Stimulated activated CD8-positive, alpha-beta memory T cell treated with anti-CD3 and anti-CD28 coated beads, Interleukin-7, amount 100 ng/mL, for 48 hours (primary cell): ENCODE measurements around the gene SLAMF9.

Experiments used
- DNase-seq, 2 donors: peaks; one replicate each; pipeline ENCODE4 v3.0.0-alpha.2; 2020; ENCODE audit warnings: low read depth in 1 of 2; ENCODE audit errors: extremely low read depth in 1 of 2

The SLAMF9 gene

DNA sequence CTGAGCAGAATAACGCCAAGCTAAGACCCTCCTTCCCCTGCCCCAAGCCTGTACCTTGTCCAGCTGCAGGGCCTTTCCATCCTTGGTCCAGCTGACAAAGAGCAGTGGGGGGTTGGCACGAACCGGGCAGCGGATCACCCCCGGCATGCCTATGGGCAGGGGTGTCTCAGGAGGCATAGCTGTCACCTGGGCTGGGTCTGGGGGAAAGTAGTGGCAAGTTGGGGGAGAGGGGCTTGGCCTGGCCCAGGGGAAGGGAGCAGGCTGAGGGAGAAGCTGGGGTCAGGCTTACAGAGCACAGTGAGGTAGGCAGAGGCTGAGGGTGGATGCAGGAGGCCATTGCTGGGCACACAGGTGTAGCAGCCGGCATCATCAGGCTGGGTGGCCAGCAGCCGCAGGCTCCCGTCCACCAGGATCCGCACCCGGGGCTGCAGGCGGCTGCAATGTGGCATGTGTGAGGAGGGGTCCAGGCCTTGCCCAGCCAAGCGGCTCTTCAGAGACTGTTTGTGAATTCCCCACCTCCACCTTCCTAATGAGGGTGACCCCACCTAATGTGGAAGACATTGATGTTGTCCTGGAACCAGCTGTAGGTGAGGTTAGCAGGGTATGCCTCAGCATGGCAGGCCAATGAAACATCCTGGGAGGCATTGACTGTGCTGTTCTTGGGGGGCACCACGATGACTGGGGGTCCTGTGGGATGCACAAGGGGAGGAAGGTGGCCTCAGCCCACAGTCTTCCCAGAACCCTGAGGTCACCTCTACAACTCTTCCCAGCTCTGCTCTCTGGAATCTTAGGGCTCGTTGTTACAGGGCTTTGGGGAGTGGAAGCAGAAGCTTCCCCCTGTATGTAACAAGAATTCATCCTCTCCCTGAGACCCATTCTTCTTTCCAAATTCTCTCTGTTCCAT, 19.6 kb downstream of the SLAMF9 start:
- no peak for DNase-seq

DNA sequence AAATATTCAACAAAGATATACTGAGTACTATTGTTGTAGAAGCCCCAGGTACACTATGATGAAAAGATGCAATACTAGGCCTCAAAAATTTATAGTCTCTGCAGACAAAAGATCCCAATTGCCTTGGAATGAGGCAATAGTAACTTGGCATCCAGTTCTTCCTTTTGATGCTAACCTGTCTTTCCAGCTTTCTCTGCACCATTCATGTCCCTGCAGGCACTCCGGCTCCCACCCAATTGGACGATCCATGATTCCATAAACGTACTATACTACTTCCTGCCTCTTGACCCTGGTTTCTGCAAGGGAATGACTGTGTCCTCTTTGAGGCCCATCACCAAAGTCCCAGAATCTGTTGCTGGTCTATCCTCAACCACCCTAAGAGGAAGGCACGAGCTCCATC, 20.7 kb downstream of the SLAMF9 start:
- no peak for DNase-seq

DNA sequence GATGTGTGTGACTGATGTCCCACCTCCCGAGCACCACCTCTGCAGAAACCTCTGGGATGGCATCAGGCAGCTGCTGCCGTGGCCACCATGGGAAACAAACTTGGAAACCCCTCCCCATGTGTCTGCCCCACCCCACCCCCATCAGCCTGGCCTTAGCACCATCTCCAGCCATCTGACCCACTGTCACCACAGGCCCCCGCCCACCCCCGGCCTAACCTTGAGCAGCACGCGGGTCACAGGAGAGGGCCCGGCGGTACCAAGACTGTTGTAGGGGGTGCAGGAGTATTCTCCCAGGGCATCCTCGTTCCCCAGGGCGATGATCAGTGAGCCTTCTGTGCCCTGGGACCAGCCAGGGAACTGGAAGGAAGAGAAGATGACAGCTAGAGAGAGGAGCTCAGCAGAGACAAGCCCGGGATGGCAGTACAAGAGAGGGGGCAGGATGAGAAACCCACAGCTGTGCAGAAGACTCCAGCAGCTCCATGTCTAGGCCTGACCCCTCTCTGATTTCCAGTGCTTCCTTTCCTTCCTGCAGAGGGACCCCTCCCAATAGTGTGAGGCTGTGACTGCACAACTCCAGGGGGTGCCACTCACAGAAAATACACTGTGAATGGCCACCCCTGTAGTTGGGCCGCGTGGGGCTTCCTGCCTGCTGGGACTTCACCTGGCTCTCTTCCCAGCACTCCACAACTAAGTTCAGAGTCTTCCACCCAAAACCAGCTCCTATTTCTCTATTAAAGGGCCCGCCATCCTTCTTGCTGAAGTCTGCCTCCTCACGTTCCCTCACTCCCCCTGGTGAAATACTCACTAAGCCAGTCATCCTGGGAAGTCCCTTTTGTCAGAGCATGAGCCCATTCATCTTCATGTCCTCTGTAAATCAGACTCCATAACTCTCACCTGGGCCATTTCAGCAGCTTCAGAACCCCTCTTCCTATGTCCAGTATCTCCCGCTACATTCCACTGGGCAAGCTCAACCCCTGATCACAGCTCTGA, 21.4 kb downstream of the SLAMF9 start:
- no peak for DNase-seq

DNA sequence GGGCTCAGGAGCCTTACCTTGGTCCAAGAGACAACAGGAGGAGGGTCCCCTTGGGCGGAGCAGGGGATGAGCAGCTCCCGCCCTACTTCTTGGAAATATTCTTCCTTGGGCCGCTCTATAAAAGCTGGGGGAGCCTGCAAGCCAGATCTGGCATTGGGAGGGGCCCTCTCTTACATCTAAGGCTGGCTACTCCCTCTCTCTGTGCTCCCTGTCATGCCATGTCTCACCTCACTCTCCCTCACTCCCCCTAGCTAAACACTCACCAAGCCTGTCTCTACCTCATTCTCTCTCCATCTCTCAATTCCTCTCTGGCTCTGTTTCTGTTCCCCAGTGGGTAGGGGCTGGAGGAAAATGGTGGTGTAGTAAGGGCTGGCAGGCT, 22.3 kb downstream of the SLAMF9 start:
- no peak for DNase-seq

DNA sequence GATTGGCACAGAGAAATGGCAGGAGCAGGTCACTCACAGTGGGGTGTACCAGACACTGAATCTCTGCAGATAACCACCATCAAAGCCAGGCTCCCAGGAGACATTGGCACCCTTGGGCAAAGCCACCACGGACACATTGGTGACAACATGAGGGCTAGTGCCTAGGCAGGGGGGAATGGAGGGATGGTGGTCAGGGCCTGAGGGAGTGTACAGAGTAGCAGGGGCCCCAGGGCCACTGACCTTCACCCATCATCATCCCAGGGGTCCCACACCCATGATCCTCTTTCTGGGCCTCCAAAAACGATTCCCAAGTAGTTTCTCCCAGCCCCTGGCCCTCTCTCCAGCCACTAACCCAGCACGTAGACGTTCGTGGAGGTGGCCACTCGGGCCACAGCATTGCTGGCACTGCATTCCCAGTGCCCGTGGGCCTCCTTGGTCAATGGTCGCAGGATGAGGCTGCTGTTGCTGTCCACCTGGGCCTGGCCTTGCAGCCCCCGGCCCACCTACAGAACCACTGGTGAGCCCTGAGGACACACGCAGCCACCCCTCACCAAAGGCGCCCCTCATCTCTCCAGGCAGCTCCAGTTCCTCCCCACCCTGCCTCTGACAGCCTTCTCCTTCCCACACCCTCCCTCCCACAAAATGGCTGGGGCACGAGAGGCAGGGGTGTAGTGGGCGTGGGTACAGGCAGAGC, 22.8 kb downstream of the SLAMF9 start:
- no peak for DNase-seq

DNA sequence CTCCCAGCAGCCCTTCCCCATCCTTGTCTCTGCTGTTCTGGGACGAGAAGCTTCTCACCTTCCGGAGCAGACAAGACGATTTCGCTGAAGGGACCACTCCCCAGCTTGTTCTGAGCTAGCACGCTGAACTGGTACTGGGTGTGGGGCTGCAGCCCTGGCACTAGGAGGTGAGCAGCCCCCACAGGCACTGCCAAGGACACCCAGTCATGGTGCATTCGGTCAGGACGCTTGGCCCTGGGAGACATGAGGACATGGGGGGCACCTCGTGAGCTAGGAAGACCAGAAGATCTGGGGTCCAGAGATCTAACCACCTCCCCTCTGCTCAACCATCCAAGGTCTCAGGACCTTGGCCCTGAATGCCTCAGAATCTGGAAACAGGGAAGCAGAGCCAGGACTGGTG, 23.4 kb downstream of the SLAMF9 start:
- no peak for DNase-seq

DNA sequence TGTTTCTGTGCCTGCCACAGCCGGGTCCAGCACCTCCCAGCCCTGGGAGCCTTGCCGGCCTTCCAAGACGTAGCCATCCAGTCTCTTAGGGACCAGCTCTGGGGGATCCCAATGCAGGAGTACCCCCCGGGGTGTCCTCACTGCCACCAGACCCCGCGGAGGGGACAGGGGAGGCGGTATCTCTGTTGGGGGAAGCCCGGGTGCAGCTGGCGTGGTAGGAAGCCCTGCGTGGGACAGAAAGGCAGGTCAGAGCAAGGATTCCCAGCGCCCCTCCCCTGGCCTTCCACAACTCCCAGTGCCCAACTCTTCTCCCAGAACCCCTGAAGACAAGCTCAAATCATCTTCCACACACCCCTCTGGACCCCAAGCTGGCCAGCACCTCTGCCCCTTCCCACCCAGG, 23.8 kb downstream of the SLAMF9 start:
- no peak for DNase-seq

DNA sequence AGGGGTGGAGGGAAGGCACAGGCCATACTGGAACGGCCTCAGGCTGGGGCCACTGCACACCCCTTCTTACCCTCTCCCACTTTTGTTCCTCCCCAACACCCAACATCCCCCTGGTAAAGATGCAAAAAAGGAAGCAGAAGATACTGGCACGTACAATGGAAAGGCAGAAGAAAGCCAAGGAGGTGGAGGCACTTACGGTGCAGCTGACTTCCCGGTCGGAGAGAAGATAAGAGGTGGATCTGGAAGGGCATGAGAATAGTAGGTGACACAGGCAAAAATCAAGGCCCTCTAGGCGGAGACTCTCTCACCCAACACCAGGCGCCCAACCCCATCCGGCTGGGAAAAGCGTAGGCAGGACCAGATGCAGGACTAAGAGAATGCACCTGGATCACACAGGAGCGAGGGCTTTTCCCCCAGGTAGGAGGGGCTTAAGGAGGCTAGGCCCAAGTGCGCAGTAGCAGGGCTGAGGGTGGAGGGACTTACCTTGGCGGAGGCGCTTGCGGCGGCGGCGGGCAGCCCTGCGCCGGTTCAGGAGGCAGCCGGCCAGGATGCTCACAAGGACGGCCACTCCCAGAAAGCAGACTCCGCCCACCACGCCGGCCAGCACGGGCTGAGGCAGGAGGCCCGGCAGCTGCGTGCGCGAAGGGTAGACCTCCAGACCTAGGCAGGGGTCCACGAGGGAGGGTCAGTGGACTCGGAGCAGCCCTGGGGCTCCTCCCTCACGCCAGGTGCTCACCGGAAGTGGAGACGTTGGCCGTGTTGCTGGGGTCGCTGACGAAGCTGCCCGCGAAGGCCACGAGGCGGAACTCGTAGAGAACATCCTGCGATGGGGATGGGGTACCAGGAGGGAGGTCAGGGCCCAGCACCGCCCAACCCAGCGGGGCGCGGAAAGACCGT, 24.6 kb downstream of the SLAMF9 start:
- DNase-seq: no peak

DNA sequence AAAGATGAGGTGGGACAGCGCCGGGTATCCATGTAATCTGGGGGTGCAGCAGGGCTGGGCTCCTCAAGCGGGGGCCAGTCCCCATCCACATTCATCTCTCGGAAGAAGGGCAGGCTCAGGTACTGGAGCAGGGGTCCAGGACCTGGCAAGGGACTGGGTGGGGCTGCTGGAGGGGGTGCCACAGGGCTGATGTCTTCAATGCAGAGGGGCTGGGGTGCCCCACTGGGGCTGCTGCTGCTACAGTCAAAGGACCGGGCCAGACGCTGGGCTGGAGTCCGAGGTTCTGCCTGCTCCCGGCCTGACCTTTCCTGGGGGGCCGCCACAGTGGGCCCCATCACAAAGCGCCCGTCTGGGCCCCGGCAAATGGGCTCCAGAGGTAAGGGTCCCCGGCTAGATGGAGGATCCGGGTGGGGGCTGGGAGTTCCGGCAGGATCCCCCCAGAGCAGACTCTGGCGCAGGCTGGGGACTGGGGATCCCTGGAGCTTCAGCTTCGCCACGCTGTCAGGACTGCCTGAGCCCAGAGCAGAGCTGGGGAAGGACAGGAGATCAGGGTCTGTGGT, 25.5 kb downstream of the SLAMF9 start:
- no peak for DNase-seq

DNA sequence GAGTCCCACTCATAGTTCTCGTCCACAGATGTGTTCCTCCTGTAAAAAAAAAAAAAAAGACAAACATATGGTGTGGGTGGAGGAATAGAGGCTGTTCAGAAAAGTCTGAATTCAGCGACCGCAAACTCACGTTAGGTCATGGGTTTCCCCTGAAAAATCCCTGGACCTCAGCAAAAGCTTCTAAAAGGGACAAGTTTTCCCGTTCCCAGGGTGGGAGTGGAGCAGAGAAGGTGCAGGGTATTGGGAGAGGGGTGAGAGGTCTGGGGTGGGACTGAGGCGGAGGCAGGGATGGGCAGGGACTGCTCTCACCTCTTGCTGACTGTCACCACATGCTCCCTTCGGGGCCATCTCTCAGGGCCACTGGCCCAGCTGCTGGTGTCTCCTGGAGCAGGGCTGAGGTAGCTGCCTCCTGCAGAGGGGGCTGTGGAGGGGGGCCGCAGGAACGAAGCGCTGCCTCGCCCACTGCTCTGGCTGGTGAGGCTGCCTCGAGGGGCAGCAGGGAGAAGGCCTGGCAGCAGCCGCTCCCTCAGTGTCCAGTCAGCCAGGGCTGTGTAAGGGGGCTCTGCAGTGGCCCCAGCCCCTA, 26.1 kb downstream of the SLAMF9 start:
- no peak for DNase-seq

DNA sequence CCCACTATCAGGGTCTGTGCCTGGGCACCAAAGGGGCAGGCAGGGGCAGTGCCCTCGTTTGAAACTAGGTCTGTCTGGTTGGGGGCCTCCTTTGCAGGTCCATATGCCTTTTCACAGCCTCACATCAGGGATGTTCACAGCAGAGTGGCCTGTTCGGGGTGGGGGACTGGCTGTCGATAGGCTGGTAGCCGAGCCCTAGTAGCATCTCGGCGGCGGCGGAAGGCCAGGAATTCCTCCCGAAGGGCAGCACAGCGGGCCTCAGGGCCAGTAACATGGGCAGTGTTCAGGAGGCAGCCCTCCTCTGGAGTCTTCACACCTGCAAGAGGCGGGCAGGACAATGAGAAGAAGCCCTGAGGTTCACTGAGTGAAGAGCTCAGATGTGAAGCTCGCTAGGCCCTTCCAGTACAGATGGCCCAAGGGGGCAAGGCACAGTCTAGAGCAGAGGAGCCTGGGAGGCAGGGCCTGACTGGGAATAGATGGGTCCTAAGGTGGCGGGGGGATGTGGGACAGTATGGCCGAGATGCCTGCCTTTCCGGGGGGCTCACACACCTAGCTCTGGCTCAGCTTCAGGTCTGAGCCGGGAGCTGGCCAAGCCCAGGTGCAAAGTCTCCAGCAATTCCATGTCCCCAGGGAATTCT, 26.7 kb downstream of the SLAMF9 start:
- DNase-seq: no peak

DNA sequence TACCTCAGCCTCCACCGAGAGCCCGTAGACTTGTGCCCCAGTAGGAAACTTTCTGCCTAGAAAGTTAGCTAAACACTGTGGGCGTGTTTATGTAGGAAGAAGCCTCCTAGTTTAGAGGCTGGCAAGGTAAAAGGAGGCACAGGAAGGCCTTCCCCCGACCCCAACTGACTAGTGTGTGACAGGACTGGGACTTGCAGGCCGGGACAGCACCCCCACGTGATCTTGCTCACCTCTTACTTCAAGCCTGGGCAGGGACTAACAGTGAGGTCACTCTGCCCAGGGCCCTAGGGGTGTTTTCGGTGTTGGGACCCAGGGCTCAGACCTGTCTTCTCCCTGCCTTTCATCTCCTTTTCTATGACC, 28.3 kb downstream of the SLAMF9 start:
- peak in 1 of 2 donors; percentile 44 for DNase-seq

DNA sequence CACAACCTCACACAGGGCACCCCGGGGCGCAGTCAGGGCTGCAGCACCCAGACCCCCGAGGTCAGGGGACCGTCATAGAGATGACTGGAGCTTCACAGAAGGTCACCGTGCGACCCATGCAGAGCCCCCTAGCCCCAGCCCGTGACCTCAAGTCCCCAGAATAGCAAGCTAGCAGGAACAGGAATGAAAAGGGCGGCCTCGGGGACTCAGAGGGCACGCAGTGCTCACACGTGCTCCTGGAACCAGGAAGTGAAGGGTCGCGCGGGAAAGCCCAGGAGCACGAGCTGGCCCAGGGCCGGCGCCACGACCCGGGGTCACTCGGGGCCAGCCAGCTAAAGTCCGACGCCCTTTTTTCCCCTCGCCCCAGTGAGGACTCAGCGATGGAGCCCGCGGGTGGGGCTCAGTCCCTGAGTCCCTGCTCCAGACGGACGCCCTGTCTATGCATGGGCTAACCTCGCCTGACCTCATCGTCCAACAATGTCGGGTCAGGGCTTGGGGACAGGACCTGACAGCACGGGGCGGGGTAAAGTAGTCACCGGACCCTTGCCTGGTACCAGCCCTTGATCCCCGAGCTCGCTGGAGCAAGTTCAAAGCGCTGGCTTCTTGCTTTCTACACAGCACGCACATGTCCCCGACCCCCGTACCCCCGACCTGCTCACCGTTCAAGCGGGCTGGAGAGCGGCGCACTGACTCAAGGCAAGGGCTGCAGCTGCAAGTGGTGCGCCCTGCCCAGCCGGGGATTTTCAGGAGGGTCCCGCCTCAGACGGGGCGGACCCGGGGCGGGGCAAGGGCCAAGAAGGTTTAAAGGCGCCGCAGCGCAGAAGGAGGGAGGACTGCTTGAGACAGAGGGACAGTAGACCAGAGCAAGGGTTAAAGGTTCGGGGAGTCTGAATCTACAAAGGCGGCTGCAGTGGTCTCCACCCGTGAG, 29.0 kb downstream of the SLAMF9 start, which contains the start of gene TAGLN2:
Gene TAGLN2, minus strand, starts transcription at position 717 of the 928 bp plus-strand sequence. CDS start 4,998 bp downstream, outside the sequence.
- peak; percentile 85 to 86 for DNase-seq

DNA sequence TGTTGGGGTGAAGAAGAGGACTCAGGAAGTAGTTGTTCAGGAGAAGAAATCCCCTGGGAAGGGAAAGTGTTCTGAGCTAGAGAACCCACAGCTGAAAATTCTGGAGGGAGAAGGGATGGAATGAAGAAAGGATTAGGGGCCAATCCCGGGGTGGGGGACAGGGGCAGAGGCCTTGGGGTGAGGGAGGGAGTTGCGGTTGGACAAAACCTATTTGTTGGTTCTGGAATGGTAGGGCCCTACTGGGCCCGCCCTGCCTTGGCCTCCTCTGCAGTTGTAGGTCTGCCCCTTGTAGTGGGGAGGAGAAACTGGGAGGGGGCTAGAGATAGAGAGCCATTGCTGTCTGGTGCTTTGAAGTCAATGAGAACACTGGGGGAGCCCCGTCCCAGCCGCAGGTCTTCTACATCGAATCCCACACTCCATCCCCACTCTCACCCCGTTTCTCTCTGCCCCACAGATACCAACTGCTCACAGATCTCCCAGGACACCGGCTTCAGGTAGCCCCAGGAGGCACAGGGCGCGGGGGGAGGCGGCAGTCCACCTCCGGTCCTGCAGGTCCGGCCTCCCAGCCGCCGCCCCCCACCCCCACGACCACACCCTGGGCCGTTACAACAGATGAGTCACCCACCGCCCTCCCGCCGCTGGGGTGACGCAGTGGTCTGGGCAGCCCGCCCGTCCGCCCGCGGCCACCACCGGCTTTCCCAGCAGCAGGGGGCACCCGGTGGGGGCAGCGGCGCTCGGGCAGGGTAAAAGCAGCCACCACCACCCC, 29.8 kb downstream of the SLAMF9 start:
- peak; percentile 57 to 65 for DNase-seq

DNA sequence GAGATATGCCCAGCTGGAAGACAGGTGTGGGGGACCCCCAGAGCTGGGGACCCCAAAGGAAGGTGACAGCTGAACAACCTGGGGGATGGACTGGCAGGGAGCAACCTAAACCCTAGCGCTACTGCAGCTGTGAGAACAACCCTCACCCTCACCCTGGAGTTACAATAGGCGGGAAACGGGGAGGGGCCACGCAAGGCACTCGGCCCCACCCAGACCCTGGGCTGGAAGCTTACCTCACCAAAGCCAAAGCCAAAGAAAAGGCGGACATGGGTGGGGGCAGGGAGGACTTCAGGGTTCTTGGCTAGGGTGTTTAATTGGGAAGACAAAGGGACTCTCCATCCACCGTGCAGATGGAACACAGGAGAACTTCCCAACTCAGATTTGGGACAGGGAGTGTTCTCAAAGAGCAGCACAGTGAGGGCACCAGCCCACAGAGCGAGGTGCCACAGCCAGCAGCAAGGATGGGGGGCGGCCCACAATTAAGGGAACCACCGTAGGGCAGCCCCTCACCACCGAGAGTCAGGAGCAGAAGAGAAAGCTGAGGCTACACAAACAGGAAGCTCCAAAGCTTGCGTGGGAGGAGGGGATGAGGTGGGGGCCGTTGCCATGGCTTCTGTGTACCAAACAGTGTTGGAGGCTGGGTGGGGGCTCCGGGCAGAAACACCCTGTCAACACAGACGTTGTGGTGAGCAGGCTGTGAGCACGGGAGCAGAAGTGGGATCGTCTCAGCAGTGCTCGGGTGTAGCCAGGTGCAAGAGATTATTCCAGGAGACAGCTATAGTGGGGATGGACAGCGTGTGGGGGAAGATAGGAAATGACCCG, 30.6 kb downstream of the SLAMF9 start:
- peak; percentile 65 to 77 for DNase-seq

DNA sequence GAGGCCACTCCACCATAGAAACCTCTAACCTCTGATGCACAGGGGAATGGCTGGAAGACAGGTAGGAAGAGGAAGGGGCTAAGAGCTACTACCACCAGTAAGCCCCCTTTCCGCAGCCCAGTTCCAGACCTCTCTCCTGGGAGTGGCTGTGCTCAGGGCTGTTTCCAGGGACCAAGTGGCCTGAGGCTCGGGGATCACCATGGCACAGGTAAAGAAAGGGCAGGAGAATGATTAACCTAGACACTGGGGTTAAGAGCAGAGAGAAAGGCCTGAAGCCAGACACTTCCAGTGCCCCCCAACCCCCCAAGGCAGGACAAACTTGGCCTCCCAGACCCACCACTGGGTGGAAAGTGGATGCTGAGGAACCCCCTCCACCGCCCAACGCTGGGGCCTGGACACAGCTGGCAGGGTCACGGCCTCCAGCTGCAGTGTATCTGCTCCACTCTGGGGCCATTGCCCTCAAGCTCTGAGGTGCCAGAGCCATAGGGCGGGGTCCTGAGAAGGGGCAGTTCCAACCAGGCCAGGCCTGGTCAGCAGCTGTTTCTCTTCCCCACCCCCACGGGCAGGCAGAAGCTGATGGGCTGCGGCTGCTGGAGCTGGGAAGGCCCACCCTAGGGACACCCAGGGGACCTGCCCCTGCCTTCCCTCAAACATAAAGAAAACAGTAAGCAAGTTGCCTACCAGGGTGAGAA, 31.4 kb downstream of the SLAMF9 start:
- DNase-seq: no peak
